ENCODE results near the gene SLC35C1.

DNA sequence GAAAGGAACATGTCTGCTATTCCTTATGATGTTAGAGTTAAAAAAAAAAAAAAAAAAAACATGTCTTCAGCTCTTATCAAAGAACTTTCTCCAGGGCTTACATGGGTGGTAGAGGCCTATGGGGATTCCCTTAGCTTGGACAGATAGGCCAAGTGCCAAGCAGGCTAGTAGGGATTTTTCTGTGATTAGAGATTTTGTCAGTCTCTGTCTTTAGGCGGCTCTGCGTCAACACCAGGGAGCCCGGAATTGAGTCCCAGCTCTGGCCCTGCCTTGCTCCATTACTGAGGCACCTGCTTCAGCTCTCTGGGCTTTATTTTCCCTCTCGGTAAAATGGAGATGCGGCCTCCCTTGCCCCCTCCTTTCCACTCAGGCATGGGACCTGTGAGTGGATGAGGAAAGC is 55.4 kb downstream of the SLC35C1 start:
- TF ChIP-seq POLR2AphosphoS5 (IDR thresholded peaks at IDR 0.05): no peak
- TF ChIP-seq, protein P1, sequence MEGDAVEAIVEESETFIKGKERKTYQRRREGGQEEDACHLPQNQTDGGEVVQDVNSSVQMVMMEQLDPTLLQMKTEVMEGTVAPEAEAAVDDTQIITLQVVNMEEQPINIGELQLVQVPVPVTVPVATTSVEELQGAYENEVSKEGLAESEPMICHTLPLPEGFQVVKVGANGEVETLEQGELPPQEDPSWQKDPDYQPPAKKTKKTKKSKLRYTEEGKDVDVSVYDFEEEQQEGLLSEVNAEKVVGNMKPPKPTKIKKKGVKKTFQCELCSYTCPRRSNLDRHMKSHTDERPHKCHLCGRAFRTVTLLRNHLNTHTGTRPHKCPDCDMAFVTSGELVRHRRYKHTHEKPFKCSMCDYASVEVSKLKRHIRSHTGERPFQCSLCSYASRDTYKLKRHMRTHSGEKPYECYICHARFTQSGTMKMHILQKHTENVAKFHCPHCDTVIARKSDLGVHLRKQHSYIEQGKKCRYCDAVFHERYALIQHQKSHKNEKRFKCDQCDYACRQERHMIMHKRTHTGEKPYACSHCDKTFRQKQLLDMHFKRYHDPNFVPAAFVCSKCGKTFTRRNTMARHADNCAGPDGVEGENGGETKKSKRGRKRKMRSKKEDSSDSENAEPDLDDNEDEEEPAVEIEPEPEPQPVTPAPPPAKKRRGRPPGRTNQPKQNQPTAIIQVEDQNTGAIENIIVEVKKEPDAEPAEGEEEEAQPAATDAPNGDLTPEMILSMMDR (IDR thresholded peaks at IDR 0.05): no peak

Measured in sigmoid colon (tissue), 4 donors.